GM18519 (cell line): Measurements from ENCODE around the gene CDK19.

Experiments
- ATAC-seq: cut with Tn5 transposase; IDR thresholded peaks from one replicate; pipeline ENCODE4 v1.9.1; 2021; ENCODE audit warnings: mild to moderate bottlenecking, moderate library complexity; ENCODE audit not compliant: unreplicated experiment, low FRiP score

CDK19 gene

GRCh38 chr6:110560239-110561007 is 254.8 kb downstream of the CDK19 start:
- no peak for ATAC-seq
